Measurements from ENCODE around the gene LRRC8E. TPM values are rescaled to one million over a fixed set of nuclear protein-coding genes. Genes with fewer than 3 reads are reported as not detected.
A peak's percentile ranks its signal among the peaks of the same experiment; 100 is the strongest.

LRRC8E gene
- total and polyA plus RNA-seq, 8 donors: 2.6 to 6.1 (median 4.7) TPM

DNA sequence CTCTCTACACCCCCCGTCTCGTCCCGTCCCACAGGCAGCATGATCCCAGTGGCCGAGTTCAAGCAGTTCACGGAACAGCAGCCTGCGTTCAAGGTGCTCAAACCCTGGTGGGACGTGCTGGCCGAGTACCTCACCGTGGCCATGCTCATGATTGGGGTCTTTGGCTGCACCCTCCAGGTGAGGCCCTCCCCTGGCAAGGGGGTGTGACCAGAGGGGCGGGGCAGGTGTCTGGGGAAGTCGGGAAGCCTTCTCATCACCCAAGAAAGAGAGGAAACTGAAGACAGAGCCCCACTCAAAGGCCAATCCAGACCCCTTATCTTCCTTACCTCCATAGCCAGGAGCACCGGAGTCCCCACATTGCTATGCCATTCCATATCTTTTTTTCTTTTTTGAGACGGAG, 7.3 kb downstream of the LRRC8E start:
- 88 to 92% methylated on average over 13 of the region's 13 CpGs for WGBS, 2 donors
- ATAC-seq: no peak

DNA sequence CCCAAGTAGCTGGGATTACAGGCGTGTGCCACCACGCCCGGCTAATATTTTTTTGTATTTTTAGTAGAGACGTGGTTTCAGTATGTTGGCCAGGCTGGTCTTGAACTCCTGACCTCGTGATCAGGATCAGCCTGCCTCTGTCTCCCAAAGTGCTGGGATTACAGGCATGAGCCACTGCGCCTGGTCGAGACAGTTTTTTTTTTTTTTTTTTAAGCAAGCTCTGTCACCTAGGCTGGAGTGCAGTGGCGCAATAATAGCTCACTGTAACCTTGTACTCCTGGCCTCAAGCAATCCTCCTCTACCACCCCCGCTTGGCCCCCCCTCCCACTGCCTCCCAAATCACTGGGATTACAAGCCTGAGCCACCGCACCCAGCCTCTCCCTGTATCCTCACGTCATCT, 9.0 kb downstream of the LRRC8E start:
- no peak overlapping the region for H3K27ac ChIP-seq
- no peaks in the 10 kb centered on the region for H3K4me1 ChIP-seq
- no peak for FAIRE-seq
- H3K4me3 ChIP-seq: no peak overlapping the region
- TF ChIP-seq, protein P1, sequence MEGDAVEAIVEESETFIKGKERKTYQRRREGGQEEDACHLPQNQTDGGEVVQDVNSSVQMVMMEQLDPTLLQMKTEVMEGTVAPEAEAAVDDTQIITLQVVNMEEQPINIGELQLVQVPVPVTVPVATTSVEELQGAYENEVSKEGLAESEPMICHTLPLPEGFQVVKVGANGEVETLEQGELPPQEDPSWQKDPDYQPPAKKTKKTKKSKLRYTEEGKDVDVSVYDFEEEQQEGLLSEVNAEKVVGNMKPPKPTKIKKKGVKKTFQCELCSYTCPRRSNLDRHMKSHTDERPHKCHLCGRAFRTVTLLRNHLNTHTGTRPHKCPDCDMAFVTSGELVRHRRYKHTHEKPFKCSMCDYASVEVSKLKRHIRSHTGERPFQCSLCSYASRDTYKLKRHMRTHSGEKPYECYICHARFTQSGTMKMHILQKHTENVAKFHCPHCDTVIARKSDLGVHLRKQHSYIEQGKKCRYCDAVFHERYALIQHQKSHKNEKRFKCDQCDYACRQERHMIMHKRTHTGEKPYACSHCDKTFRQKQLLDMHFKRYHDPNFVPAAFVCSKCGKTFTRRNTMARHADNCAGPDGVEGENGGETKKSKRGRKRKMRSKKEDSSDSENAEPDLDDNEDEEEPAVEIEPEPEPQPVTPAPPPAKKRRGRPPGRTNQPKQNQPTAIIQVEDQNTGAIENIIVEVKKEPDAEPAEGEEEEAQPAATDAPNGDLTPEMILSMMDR (IDR thresholded peaks at IDR 0.05): no peak
- H3K36me3 ChIP-seq: no peaks in the 10 kb centered on the region
- WGBS, 2 donors: 87 to 92% methylated on average over 11 of the region's 11 CpGs
- intact Hi-C loops (cut with DNase I): no loop called here
- no peak for ATAC-seq
- H3K9me3 ChIP-seq: no peaks in the 10 kb centered on the region
- DNase-seq: no peak
- no peaks in the 10 kb centered on the region for H3K27me3 ChIP-seq

More for the DNA sequence above, 7.3 kb downstream of the LRRC8E start:
- no peak for FAIRE-seq
- H3K4me3 ChIP-seq: no peak overlapping the region
- no peaks in the 10 kb centered on the region for H3K27me3 ChIP-seq
- intact Hi-C loops (cut with DNase I): no loop called here
- peak in 1 of 6 donors; percentile 17 for DNase-seq
- no peaks in the 10 kb centered on the region for H3K9me3 ChIP-seq
- H3K36me3 ChIP-seq: no peaks in the 10 kb centered on the region
- H3K4me1 ChIP-seq: no peaks in the 10 kb centered on the region
- H3K27ac ChIP-seq: no peak overlapping the region
- TF ChIP-seq, protein P1 (IDR thresholded peaks at IDR 0.05): no peak

DNA sequence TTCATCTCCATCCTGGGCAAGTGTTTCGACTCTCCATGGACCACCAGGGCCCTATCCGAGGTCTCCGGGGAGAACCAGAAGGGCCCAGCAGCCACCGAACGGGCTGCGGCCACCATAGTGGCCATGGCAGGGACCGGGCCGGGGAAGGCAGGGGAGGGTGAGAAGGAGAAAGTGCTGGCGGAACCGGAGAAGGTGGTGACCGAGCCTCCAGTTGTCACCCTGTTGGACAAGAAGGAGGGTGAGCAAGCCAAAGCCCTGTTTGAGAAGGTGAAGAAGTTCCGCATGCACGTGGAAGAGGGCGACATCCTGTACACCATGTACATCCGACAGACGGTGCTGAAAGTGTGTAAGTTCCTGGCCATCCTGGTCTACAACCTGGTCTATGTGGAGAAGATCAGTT, 10.7 kb downstream of the LRRC8E start:
- 95 to 96% methylated on average over 16 of the region's 16 CpGs for WGBS, 2 donors
- FAIRE-seq: no peak
- intact Hi-C loops (cut with DNase I): no loop called here

DNA sequence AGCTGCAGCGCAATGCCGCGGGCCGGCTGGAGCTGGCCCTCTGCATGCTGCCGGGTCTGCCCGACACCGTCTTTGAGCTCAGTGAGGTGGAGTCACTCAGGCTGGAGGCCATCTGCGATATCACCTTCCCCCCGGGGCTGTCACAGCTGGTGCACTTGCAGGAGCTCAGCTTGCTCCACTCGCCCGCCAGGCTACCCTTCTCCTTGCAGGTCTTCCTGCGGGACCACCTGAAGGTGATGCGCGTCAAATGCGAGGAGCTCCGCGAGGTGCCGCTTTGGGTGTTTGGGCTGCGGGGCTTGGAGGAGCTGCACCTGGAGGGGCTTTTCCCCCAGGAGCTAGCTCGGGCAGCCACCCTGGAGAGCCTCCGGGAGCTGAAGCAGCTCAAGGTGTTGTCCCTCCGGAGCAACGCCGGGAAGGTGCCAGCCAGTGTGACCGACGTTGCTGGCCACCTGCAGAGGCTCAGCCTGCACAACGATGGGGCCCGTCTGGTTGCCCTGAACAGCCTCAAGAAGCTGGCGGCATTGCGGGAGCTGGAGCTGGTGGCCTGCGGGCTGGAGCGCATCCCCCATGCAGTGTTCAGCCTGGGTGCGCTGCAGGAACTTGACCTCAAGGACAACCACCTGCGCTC, 11.6 kb downstream of the LRRC8E start:
- intact Hi-C loops (cut with DNase I): no loop called here
- H3K27ac ChIP-seq: no peak overlapping the region
- WGBS, 2 donors: 93 to 96% methylated on average over 34 of the region's 34 CpGs

More for the DNA sequence above, 10.7 kb downstream of the LRRC8E start:
- TF ChIP-seq, protein P1 (IDR thresholded peaks at IDR 0.05): no peak
- no peaks in the 10 kb centered on the region for H3K27me3 ChIP-seq
- DNase-seq (peak in 1 of 6 donors; percentile 5), ATAC-seq (no peak)
- no peaks in the 10 kb centered on the region for H3K36me3 ChIP-seq
- no peak overlapping the region for H3K27ac ChIP-seq
- H3K4me1 ChIP-seq: peaks cover 0 to 9% (median 0%) of the 10 kb centered on the region in 3 donors
- H3K9me3 ChIP-seq: no peaks in the 10 kb centered on the region
- H3K4me3 ChIP-seq: no peak overlapping the region

More for the DNA sequence above, 11.6 kb downstream of the LRRC8E start:
- Histone ChIP-seq H3K9me3 (no peaks in the 10 kb centered on the region), H3K4me1 (peaks cover 0 to 9% (median 4%) of the 10 kb centered on the region in 3 donors), H3K27me3 (no peaks in the 10 kb centered on the region), H3K36me3 (no peaks in the 10 kb centered on the region), H3K4me3 (no peak overlapping the region)
- ATAC-seq (no peak), FAIRE-seq (no peak), DNase-seq (peak in 3 of 6 donors; percentile 13 to 73 (median 37))
- TF ChIP-seq, protein P1 (IDR thresholded peaks at IDR 0.05): no peak

All from pancreas (tissue), 10 donors.